ENCODE data around the gene FOXP4.

The FOXP4 gene

GRCh38 chr6:41566961-41567360 lies 20.8 kb downstream of the FOXP4 start:
- no peak for ATAC-seq

GRCh38 chr6:41567684-41568083 lies 21.5 kb downstream of the FOXP4 start:
- no peak for ATAC-seq

GRCh38 chr6:41568202-41568584 lies 22.0 kb downstream of the FOXP4 start:
- no peak for ATAC-seq

DNA sequence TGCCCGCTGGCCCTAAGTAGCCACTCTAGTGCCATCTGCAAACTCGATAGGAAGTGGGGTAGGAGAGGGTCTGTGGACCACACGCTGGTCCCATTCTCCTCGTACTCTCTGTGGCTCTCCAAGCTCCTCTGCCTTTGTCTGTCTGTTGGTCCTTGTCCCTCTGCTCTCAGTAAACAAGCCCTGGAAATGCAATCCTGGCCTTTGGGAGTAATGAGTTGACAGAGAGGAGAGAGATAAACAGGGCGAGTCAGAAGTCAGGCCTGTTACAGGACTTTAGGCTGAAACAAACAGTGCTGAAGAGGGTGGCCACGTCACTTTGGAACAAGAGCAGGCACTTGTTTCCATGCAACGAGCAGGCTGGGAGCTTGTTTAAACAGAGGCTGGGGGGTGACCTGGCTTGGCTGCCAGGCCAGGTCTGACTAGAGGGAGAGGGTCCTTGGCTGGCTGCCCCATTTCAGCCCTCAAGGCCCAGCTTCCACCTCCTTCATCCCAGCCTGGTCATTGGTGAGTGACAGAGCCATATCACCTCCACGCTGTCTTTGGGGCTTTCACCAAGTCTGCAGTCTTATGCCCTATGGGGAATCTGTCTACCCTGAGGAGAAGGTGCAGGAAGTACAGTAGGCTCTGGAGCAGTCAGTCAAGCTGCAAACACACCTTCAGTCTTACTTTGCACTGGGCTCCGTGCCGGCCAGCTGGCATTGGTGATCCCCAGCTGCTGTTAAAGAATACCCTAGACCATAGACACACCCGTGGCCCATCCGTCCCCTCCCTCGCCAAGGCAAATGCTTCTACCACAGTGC lies 22.6 kb downstream of the FOXP4 start:
- ATAC-seq = no peak

- no peak for ATAC-seq
Measured at GRCh38 chr6:41570259-41570615, 24.1 kb downstream of the FOXP4 start.

GRCh38 chr6:41571021-41571780 lies 25.0 kb downstream of the FOXP4 start:
- ATAC-seq = peak in 1 of 2 donors; percentile 30

DNA sequence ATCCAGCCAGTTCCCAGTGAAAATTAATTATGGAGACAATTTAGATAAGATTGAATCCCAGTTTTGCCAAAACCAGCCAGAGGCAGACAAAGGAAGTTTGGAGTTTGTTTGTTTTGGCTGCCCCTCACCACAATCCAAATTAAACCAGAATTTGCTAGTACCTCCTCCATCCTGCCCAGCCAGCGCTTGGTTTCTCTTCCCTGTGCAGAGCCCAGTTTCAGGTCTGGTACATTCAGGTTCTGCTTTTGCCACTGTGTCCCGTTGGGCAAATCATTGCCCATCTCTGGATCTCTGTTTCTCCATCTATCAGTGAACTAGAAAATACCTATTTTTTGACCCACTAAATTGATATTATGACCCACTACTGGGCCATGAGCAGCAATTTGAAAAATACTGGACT lies 26.4 kb downstream of the FOXP4 start:
- ATAC-seq = no peak

DNA sequence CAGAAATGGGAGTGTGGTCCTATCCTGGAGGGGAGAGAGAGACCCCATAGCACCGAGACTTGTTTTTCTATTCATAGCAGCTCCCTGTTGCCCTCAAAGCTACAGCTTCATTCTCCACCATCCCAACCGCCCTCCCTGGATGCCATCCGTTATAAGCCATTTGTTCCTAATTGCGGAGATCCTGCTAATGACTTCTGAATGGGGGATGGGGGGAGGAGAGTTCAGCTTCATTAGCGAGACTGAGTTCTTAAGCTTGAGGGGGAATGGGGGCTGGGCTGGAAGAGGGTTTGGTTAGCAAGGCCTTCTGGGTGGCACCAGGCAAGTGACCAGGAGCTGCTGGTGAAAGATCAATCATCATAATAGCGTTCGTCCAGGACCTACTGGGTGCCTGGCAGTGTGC lies 27.1 kb downstream of the FOXP4 start:
- no peak for ATAC-seq

- no peak for ATAC-seq
Measured at GRCh38 chr6:41573985-41574384, 27.8 kb downstream of the FOXP4 start.

DNA sequence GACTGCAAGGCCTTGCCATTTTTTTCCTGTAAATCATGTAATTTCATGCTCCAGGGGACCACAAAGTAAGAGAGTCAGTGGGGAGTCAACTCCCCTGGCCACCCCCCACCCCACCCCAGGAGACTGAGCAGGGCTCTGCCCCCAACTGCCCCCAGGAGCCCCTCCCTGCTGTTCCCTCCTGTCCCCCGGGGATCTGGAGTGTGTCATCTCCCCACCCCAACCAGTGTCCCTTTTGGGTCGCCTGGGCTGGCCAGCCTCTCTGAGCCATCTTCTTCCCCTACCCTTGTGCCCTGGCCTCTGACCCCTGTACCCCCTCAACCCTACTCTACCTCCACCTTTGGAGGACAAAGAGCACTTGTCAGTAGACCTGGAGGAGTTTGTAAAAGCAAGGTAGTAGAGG lies 29.4 kb downstream of the FOXP4 start:
- no peak for ATAC-seq

- no peak for ATAC-seq
Measured at GRCh38 chr6:41576667-41577066, 30.5 kb downstream of the FOXP4 start.

DNA sequence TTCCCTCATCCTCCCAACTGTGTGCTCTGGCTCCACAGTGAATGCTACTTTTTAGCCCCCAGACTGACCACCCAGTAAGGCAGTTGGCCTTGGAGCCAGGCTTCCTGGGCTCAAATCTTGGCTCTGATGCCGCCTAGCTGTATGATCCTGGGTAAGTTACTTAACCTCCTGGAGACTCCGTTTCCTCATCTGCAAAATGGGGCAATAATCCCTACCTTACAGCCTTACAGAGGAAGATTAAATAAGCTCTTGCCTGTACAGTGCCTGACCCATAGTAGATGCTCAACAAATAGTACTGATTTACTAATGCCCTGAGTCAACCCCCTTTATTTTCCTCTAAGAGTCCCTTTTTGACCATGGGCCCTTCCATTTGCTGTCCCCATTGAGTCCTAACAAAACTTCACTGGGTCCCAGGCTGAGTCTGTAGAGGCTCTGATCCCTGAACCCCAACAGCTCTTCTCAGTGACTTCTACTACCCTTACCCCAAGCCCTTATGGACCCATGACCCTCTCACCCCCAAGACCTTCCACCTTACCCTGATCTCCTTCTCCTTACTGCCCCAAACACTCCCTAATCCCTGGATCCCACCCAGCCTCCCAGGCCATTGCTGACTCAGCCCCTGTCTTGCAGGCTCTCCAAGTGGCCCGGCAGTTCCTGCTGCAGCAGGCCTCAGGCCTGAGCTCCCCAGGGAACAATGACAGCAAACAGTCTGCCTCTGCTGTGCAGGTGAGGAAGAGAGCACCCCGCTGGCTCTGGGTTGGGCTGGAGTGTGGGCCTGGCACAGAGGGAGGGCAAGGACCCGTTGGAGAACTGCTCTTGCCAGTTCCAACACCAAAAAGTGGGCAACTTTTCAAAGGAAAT lies 31.4 kb downstream of the FOXP4 start:
- ATAC-seq = no peak

DNA sequence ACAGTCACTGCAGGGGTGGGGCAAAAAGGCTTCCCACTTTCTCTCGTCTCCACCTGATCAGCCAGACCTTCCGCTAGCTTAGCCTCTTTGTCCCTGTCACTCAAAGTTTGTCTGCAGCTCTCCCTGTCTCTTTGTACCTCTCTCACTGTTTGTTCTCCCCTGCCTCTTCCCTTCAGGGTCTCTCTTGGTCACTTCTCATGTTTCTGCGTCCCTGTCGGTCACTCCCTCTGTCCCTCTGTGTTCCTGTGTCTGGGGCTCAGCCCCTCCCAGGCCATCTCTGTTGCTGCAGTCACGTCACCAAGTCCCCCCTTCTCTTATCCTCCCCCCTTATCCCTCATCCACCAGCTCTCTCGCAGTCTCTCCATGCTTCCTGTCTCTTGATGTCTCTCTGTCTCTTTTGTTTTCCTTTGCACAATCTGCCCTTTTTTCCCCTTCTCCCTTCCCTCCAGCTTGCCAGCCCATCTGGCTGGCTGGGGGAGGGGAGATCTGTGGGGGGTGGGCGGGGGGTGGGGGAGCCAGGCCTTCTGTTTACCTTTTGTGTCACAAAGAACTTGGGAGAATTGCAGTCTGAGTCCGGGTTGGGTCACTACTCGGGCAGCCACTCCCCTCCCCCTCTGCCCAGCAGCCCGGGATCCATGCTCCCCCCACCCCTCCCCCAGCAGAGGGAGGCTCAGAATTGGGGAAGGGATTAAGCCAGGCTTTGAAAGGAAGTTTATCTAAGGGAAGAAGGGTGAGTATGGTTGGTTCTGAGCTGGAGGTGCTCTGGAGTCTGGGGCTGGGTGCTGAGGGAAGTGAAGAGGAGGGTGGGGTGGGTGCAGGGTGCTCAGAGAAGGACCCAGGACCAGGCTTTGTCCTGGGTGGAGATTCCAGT lies 32.3 kb downstream of the FOXP4 start:
- ATAC-seq = no peak

- no peak for ATAC-seq
Measured at GRCh38 chr6:41579088-41579610, 33.0 kb downstream of the FOXP4 start.

GRCh38 chr6:41580690-41581089 lies 34.5 kb downstream of the FOXP4 start:
- no peak for ATAC-seq

GRCh38 chr6:41581381-41581991 lies 35.3 kb downstream of the FOXP4 start:
- ATAC-seq = no peak

- no peak for ATAC-seq
Measured at GRCh38 chr6:41582540-41582939, 36.4 kb downstream of the FOXP4 start.

DNA sequence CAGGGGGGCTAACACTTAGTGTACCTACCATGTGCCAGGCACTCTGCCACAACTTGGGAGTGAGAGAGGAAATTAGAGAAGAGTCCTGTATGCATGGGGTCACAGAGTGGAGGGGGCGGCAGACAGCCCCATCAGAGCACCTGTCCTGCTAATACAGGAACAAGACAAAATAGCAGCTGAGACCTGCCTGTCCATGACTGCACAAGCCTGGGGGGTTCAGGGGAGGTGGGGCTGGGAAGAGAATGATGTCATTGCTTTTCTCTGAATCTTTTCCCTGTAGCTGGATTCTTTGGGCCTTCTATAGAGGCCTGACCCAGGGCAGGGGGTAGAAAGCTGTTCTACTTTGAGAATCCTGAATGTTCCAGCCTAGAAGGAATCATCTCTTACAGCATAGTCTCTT lies 37.4 kb downstream of the FOXP4 start:
- ATAC-seq = no peak

GRCh38 chr6:41584205-41584604 lies 38.0 kb downstream of the FOXP4 start:
- no peak for ATAC-seq

DNA sequence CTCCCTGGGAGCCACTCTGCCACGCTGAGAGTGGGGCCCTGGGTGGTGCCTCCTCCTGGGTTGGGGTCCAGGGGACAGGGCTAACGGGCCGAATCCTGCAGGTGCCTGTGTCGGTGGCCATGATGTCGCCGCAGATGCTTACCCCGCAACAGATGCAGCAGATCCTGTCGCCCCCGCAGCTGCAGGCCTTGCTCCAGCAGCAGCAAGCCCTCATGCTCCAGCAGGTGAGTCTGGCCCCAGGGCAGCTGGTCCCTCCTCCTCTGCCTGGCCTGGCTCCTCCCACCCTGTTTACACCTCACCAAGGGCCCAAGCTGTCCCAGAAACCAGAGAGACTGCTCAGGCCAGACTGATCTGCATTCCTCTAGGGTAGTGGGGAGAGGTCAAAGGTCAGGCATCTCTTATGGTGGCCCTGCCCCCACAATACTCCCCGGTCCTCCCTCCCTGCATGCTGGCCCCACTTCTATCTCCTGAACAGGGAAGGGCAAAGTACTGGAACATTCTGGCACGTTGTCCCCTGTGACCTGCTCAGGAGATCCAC lies 38.6 kb downstream of the FOXP4 start:
- ATAC-seq = no peak

DNA sequence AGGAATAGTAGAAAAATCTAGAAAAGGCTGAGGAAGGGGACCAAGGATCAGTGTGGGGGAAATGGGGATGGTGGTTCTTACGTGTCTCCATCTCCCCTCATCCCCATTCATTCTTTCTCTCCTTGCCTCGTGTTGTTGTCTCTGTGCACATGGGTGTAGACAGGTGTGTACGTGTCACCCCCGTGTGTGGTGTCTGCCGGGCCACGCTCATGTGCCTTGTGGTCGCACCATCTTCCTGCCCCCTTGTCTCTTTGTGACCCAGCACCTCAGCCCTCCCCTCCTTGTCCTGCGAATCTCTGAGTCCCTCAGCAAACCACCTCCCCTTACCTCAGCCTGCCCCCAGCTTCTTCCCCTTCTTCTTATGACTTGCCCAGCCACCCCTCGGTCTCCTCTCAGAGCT lies 39.4 kb downstream of the FOXP4 start:
- ATAC-seq = no peak

Data from activated CD4-positive, CD25-positive, alpha-beta regulatory T cell treated with anti-CD3 and anti-CD28 coated beads, Interleukin-2, amount 50 U/mL, for 24 hours (primary cell).